Purkinje cell (primary cell): ENCODE results near the gene ANKEF1. TPM values are rescaled to one million over a fixed set of nuclear protein-coding genes. Genes with fewer than 3 reads are reported as not detected.

ENCODE experiments used
- polyA plus RNA-seq: library from polyadenylated mRNA; unstranded; fragments of >200 nt; fragmentation: Nextera tagmentation; gene quantifications from 2 replicates; pipeline ENCODE4 v1.2.1, GENCODE V29; 2014

The ANKEF1 gene
- polyA plus RNA-seq, result 2.5 and 3.1 TPM in 2 replicates

DNA sequence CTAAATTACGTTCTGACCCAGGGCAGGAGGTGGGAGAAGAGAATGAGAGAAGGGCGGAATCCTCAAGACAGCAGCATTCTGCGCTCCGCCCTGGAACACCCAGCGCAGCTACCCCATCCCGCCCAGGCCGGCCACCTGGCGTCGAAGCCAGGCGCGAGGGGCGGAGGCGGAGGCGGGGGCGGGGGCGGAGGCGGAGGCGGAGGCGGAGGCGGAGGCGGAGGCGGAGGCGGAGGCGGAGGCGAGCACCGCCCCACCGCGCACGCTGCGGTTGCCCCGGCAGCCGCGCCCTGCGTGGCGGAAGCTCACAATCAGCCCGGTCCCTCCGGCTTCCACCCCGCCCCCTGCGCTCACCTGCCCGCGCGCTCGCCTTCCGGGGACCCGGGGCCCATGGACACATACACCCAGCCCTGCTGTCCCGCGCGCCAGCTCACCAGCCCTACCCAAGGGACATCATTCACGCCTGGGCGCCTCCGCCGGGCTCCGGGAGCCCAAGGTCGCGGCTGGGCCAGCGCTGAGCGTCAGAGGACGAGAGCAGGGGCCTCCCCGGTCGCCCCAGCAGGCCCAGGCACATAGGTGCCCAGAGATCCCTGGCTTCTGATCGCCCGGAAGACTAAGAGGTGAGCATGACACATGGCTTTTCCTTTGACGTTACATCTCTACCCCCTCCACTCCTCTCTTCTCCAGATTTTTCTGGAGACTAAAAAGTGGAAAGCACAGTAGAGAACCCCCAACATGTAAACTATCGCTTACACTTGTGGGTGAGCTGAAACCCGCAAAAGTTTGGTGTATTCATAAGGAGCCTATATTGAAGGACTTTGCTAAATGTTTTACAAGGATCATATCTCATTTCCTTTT lies at the start of gene ANKEF1:
Gene ANKEF1 (plus strand): TSS at position 271 of the 855 bp plus-strand sequence. CDS start 3,315 bp downstream, outside the sequence.

Other genes starting within 250 kb of the ANKEF1 start
- 6.0 and 8.4 TPM in 2 replicates for gene PAK5, start 195.9 kb upstream of the ANKEF1 start, polyA plus RNA-seq
- gene SNAP25, start 183.8 kb downstream of the ANKEF1 start, polyA plus RNA-seq, result 640 and 1,248 TPM in 2 replicates